ENCODE results near the gene PLA2G4D. TPM values are rescaled to one million over a fixed set of nuclear protein-coding genes. Genes with fewer than 3 reads are reported as not detected.

PLA2G4D gene
- polyA plus RNA-seq, 1 donor from 2014 or later = not detected

Other genes starting within 250 kb of the PLA2G4D start
- gene SPTBN5, start 200.5 kb downstream of the PLA2G4D start, polyA plus RNA-seq = 0.01 and 0.04 TPM in 2 replicates
- 0.09 and 0.34 TPM in 2 replicates for gene EHD4, start 122.0 kb downstream of the PLA2G4D start, polyA plus RNA-seq
- gene PLA2G4E, start 73.5 kb downstream of the PLA2G4D start, polyA plus RNA-seq = not detected in 2 replicates
- not detected in 2 replicates for gene PLA2G4F, start 62.1 kb upstream of the PLA2G4D start, polyA plus RNA-seq
- 59.9 and 73.5 TPM in 2 replicates for gene VPS39, start 113.7 kb upstream of the PLA2G4D start, polyA plus RNA-seq
- 5.3 and 6.0 TPM in 2 replicates for gene GANC, start 178.6 kb upstream of the PLA2G4D start, polyA plus RNA-seq
- 50.4 and 53.3 TPM in 2 replicates for gene TMEM87A, start 178.9 kb upstream of the PLA2G4D start, polyA plus RNA-seq